SU-DHL-6 (cell line): ENCODE data around the gene MYOM1.

ENCODE experiments used
- CTCF ChIP-seq: fragments of 200-600 bp; sonication (generic); IDR thresholded peaks from one replicate; pipeline ENCODE4 v1.5.1; 2017; ENCODE audit warnings: antibody characterized with exemption, mild to moderate bottlenecking, low read length, moderate library complexity; ENCODE audit not compliant: insufficient read depth, poor library complexity, severe bottlenecking
- EZH2phosphoT487 ChIP-seq: fragments of 200-600 bp; sonication (generic), shearing (Covaris generic); conservative IDR thresholded peaks from 2 replicates; pipeline ENCODE4 v1.6.1; 2018; ENCODE audit warnings: mild to moderate bottlenecking, antibody characterized with exemption, low read length, moderate library complexity, mixed read lengths

- TF ChIP-seq CTCF (peak; percentile 47), EZH2phosphoT487 (no peak)
Observed at GRCh38 chr18:3062798-3063680, 156.7 kb downstream of the MYOM1 start.
